Posterior cingulate gyrus (tissue), 11 donors: ENCODE results near the gene ZNF641.

Source experiments
- DNase-seq, 10 donors: peaks; one replicate each; pipeline versions ENCODE4 v3.0.0 to v3.0.0-alpha.2; 2020 to 2021; ENCODE audit warnings: mixed read lengths in 3 of 10
- intact Hi-C: fragments of 100-400 bp; cut with DNase I; formaldehyde crosslinking; loops from one replicate; pipeline ENCODE4 v1.15.1; 2023

Gene ZNF641

GRCh38 chr12:48350249-48351021 lies at the start of gene ZNF641:
TSS of gene ZNF641 (minus strand) at chr12:48350919. CDS start at chr12:48348090, 2,829 bp downstream.
- peak in 9 of 10 donors; percentile 62 to 97 (median 77) for DNase-seq
- intact Hi-C loops = loop anchor here (5.0 kb wide), 1 partner anchor 153 kb away; no protein-coding TSS in a partner anchor

- no peak for DNase-seq
- intact Hi-C loops = no loop called here
Observed at GRCh38 chr12:48390026-48390425, 39.3 kb upstream of the ZNF641 start.

GRCh38 chr12:48389409-48389808 lies 38.7 kb upstream of the ZNF641 start:
- DNase-seq = no peak
- intact Hi-C loops = no loop called here

- intact Hi-C loops = no loop called here
- no peak for DNase-seq
Observed at GRCh38 chr12:48388938-48389337, 38.2 kb upstream of the ZNF641 start.

GRCh38 chr12:48388460-48388859 lies 37.7 kb upstream of the ZNF641 start:
- intact Hi-C loops = no loop called here
- no peak for DNase-seq

- intact Hi-C loops = no loop called here
- DNase-seq = no peak
Observed at GRCh38 chr12:48380596-48380995, 29.9 kb upstream of the ZNF641 start.

GRCh38 chr12:48379794-48380193 lies 29.1 kb upstream of the ZNF641 start:
- intact Hi-C loops = no loop called here
- no peak for DNase-seq

GRCh38 chr12:48377646-48378045 lies 26.9 kb upstream of the ZNF641 start:
- DNase-seq = no peak
- intact Hi-C loops = no loop called here

- DNase-seq = no peak
- intact Hi-C loops = no loop called here
Observed at GRCh38 chr12:48374164-48374563, 23.4 kb upstream of the ZNF641 start.

GRCh38 chr12:48366131-48366530 lies 15.4 kb upstream of the ZNF641 start:
- intact Hi-C loops = no loop called here

GRCh38 chr12:48361664-48362339 lies 11.1 kb upstream of the ZNF641 start:
- no peak for DNase-seq
- intact Hi-C loops = no loop called here

More at GRCh38 chr12:48366131-48366530, 15.4 kb upstream of the ZNF641 start:
- no peak for DNase-seq

- DNase-seq = no peak
- intact Hi-C loops = no loop called here
Observed at GRCh38 chr12:48358937-48359513, 8.3 kb upstream of the ZNF641 start.

- no peak for DNase-seq
- intact Hi-C loops = no loop called here
Observed at GRCh38 chr12:48356041-48356768, 5.5 kb upstream of the ZNF641 start.

- DNase-seq = no peak
- intact Hi-C loops = loop anchor here (5.0 kb wide), 1 partner anchor 155 kb away; no protein-coding TSS in a partner anchor
Observed at GRCh38 chr12:48352157-48352760, 1.5 kb upstream of the ZNF641 start.

- peak in 4 of 10 donors; percentile 39 to 93 (median 70) for DNase-seq
- intact Hi-C loops = loop anchor here (5.0 kb wide), 1 partner anchor 154 kb away; no protein-coding TSS in a partner anchor
Observed at GRCh38 chr12:48351022-48351708, 446 bp upstream of the ZNF641 start.

- no peak for DNase-seq
- intact Hi-C loops = no loop called here
Observed at GRCh38 chr12:48349471-48349870, 1.2 kb downstream of the ZNF641 start.

- no peak for DNase-seq
- intact Hi-C loops = no loop called here
Observed at GRCh38 chr12:48342980-48343379, 7.7 kb downstream of the ZNF641 start.

- DNase-seq = no peak
- intact Hi-C loops = no loop called here
Observed at GRCh38 chr12:48340943-48341342, 9.8 kb downstream of the ZNF641 start.

- no peak for DNase-seq
- intact Hi-C loops = no loop called here
Observed at GRCh38 chr12:48339442-48340117, 11.1 kb downstream of the ZNF641 start.
